ENCODE measurements around the gene TMCO1. TPM values are rescaled to one million over a fixed set of nuclear protein-coding genes. Genes with fewer than 3 reads are reported as not detected.

TMCO1 gene
- total and polyA plus RNA-seq, 2 of the 13 experiments (the other 11 are each of a cell fraction or from before 2014, with no cell fraction given) = 106 to 119 TPM

GRCh38 chr1:165697881-165698760, 70.5 kb downstream of the TMCO1 start, which contains the start of gene ALDH9A1 (continued):
- TF ChIP-seq CREM (IDR thresholded peaks at IDR 0.05) = no peak
- TF ChIP-seq CREM (CRISPR knock-in tag; IDR thresholded peaks at IDR 0.05) = peak; percentile 33; the same call in 1 of the 2 replicates
- TF ChIP-seq ZSCAN22 (CRISPR knock-in tag; IDR thresholded peaks at IDR 0.05) = no peak
- TF ChIP-seq ZIK1 (CRISPR knock-in tag; IDR thresholded peaks at IDR 0.05; ENCODE audit: borderline replicate concordance, low read depth) = no peak; the same call in 1 of the 2 replicates
- no peak for TF ChIP-seq TRIM24 (CRISPR knock-in tag; IDR thresholded peaks at IDR 0.05)
- no peak for TF ChIP-seq AHDC1 (CRISPR knock-in tag; IDR thresholded peaks at IDR 0.05; ENCODE audit: borderline replicate concordance)
- TF ChIP-seq HMG20B (CRISPR knock-in tag; conservative IDR thresholded peaks at IDR 0.05) = no peak
- TF ChIP-seq ZNF773 (CRISPR knock-in tag; IDR thresholded peaks at IDR 0.05; ENCODE audit: borderline replicate concordance) = no peak; the same call in 1 of the 2 replicates
- TF ChIP-seq LRRFIP1 (CRISPR knock-in tag; conservative IDR thresholded peaks at IDR 0.05) = no peak
- no peak for TF ChIP-seq PAX8 (CRISPR knock-in tag; IDR thresholded peaks at IDR 0.05; ENCODE audit: borderline replicate concordance)
- TF ChIP-seq ZNF781 (CRISPR knock-in tag; IDR thresholded peaks at IDR 0.05; ENCODE audit: borderline replicate concordance, not compliant biosample characterization) = peak; percentile 78
- TF ChIP-seq MIER3 (CRISPR knock-in tag; IDR thresholded peaks at IDR 0.05; ENCODE audit: borderline replicate concordance) = peak; percentile 67; the same call in 1 of the 2 replicates
- peak; percentile 87 for TF ChIP-seq TAF1 (CRISPR knock-in tag; IDR thresholded peaks at IDR 0.05)
- peak; percentile 76; the same call in 1 of the 2 replicates for TF ChIP-seq ZNF543 (CRISPR knock-in tag; IDR thresholded peaks at IDR 0.05)
- no peak for TF ChIP-seq GZF1 (CRISPR knock-in tag; IDR thresholded peaks at IDR 0.05)
- TF ChIP-seq ZNF530 (CRISPR knock-in tag; IDR thresholded peaks at IDR 0.05; ENCODE audit: low read depth) = no peak
- TF ChIP-seq ZNF280D (CRISPR knock-in tag; IDR thresholded peaks at IDR 0.05) = no peak
- no peak for TF ChIP-seq REPIN1 (CRISPR knock-in tag; IDR thresholded peaks at IDR 0.05; ENCODE audit: borderline replicate concordance, low read depth)

Measured in HepG2 (cell line).